DND-41 (cell line): ENCODE measurements around the gene CD34.

Experiments used
- ATAC-seq: fragments of 200-7000 bp; cut with Tn5 transposase; 3 replicates; pipeline ENCODE4 v1.9.1; 2021; ENCODE audit warnings: low read depth; ENCODE audit not compliant: insufficient read depth
- DNase-seq: peaks from one replicate; pipeline ENCODE4 v3.0.0-alpha.2; 2020
- H2AFZ ChIP-seq: 2 replicates; pipeline ENCODE4 v1.6.0; 2012; ENCODE audit warnings: low read depth, low read length
- H3K27ac ChIP-seq: 2 replicates; pipeline ENCODE4 v1.5.1; 2012; ENCODE audit warnings: low read length, inconsistent platforms
- H3K27me3 ChIP-seq: fragments of 200-600 bp; sonication (generic); 2 replicates; pipeline ENCODE4 v1.6.0; 2012; ENCODE audit warnings: low read length, mild to moderate bottlenecking, inconsistent platforms; ENCODE audit not compliant: insufficient read depth, poor library complexity
- H3K36me3 ChIP-seq: 2 replicates; pipeline ENCODE4 v1.5.1; 2012; ENCODE audit warnings: low read length, inconsistent platforms; ENCODE audit not compliant: insufficient read depth
- H3K4me1 ChIP-seq: 2 replicates; pipeline ENCODE4 v1.5.1; 2012; ENCODE audit warnings: mild to moderate bottlenecking, low read length; ENCODE audit not compliant: insufficient read depth
- H3K4me2 ChIP-seq: 2 replicates; pipeline ENCODE4 v1.6.0; 2012; ENCODE audit warnings: mild to moderate bottlenecking, moderate library complexity, low read length, inconsistent platforms; ENCODE audit not compliant: insufficient read depth
- H3K4me3 ChIP-seq, 2 experiments: fragments of 200-600 bp in 1 of 2; shearing (Covaris generic) in 1 of 2; 2 replicates each; pipeline ENCODE4 v1.5.1; 2012 to 2016; ENCODE audit warnings: inconsistent platforms in 2 of 2, low read length in 2 of 2, mild to moderate bottlenecking in 2 of 2, low read depth in 1 of 2, moderate library complexity in 1 of 2
- H3K79me2 ChIP-seq: 2 replicates; pipeline ENCODE4 v1.6.0; 2012; ENCODE audit warnings: low read length, inconsistent platforms; ENCODE audit not compliant: insufficient read depth
- H3K9ac ChIP-seq: 2 replicates; pipeline ENCODE4 v1.6.0; 2012; ENCODE audit warnings: low read depth, mild to moderate bottlenecking, inconsistent platforms, low read length, moderate library complexity
- H3K9me3 ChIP-seq: 2 replicates; pipeline ENCODE4 v1.5.1; 2012; ENCODE audit warnings: low read length, moderate library complexity, mild to moderate bottlenecking, inconsistent platforms; ENCODE audit not compliant: insufficient read depth, severe bottlenecking
- H4K20me1 ChIP-seq: 2 replicates; pipeline ENCODE4 v1.6.0; 2012; ENCODE audit warnings: low read length; ENCODE audit not compliant: insufficient read depth
- EZH2 ChIP-seq: IDR thresholded peaks from 3 replicates; pipeline ENCODE4 v1.6.1; 2012; ENCODE audit warnings: borderline replicate concordance, low read depth, mild to moderate bottlenecking, moderate library complexity, low read length, inconsistent platforms; ENCODE audit not compliant: severe bottlenecking
- TF ChIP-seq, protein P1 (sequence below): IDR thresholded peaks from 2 replicates; pipeline ENCODE4 v1.5.1; 2012; ENCODE audit warnings: borderline replicate concordance, low read length, moderate library complexity, mild to moderate bottlenecking; ENCODE audit not compliant: poor library complexity, severe bottlenecking; ENCODE audit errors: extremely low read depth

The CD34 gene

DNA sequence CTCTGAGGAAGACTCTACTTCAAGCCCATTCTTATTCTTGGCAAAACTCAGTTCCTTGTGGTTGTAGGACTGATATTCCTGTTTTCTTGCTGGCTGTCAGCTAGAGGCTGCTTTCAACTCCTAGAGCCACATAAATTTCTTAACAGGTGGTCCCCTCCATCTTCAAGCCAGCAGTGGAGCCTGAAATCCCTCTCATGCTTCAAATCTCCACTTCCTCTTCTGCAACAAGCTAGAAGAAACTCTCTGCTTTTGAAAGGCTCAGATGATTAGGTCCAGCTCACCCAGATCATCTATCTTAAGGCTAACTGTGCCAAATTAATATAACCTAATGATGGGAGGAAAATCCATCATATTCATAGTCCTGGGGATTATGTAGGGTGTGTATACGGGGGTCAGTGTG lies 43.2 kb upstream of the CD34 start:
- Histone ChIP-seq H3K4me2 (no peak overlapping the region), H3K79me2 (no peaks in the 10 kb centered on the region), H3K36me3 (no peaks in the 10 kb centered on the region), H3K27ac (no peak overlapping the region), H2AFZ (no peak overlapping the region), H3K9me3 (no peaks in the 10 kb centered on the region), H3K4me3 (no peak overlapping the region), H3K27me3 (peaks cover 22% of the 10 kb centered on the region), H3K9ac (no peak overlapping the region), H4K20me1 (no peaks in the 10 kb centered on the region), H3K4me1 (no peaks in the 10 kb centered on the region)
- ATAC-seq (no peak), DNase-seq (no peak)
- TF ChIP-seq, protein P1, sequence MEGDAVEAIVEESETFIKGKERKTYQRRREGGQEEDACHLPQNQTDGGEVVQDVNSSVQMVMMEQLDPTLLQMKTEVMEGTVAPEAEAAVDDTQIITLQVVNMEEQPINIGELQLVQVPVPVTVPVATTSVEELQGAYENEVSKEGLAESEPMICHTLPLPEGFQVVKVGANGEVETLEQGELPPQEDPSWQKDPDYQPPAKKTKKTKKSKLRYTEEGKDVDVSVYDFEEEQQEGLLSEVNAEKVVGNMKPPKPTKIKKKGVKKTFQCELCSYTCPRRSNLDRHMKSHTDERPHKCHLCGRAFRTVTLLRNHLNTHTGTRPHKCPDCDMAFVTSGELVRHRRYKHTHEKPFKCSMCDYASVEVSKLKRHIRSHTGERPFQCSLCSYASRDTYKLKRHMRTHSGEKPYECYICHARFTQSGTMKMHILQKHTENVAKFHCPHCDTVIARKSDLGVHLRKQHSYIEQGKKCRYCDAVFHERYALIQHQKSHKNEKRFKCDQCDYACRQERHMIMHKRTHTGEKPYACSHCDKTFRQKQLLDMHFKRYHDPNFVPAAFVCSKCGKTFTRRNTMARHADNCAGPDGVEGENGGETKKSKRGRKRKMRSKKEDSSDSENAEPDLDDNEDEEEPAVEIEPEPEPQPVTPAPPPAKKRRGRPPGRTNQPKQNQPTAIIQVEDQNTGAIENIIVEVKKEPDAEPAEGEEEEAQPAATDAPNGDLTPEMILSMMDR: no peak
- no peak for TF ChIP-seq EZH2

DNA sequence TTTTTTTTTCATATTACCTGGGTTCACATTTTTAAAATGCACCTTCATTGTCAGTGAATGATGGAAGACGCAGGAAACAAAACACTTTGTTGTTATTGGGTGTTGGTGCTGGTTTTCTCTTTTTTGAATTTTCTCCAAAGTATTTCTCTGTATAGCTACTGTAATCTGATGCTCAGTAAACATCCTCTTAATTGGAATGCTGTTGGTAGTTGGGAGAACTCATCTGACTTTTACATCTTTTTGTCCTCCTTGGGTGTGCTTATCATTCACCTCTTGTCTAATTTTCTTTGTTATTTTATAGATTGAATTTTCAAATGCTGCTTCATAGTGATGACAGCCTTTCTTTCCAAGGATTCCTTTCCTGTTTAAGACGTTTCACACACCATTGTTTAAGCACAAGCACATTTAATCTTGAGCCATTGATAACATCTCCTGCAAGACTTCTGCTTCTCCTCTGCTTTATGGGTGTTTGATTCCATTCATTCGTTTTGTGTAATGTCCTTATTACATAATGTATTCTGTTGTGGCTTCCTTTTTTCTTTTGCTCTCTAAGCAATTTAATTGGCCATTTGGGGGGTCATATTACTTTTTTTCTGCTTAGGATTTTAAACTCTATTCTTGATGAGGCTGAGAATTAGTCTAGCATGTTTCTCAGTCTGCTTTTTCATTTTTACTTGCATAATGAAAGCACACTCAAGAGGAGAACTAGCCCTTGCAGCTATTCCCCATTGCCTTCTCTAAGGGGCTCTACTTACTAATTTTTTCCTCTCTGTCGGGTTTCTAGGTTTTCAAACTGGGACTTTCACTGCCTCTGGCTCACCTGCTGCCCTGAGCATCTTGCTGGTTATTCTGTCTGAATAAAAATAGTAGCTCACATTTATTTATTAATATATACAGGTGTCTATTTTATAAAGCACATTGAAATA lies 42.0 kb upstream of the CD34 start:
- TF ChIP-seq, protein P1: no peak
- TF ChIP-seq EZH2: no peak

DNA sequence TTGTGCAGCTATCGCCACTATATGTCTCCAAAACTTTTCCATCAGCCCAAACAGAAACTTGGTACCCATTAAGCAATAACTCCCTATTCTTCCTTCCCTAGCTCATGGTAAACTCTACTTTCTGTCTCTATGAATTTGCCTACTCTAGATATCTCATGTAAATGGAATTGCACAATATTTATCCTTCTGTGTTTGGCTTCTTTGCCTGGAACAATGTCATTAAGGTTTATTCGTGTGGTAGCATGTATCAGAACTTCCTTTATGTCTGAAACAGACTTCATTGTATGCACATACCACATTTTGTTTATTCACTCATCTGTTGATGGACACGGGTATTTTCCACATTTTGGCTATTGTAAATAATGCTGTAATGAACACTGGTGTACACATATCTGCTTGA lies 40.7 kb upstream of the CD34 start:
- peaks cover 25% of the 10 kb centered on the region for H3K27me3 ChIP-seq
- H3K36me3 ChIP-seq: no peaks in the 10 kb centered on the region
- H4K20me1 ChIP-seq: no peaks in the 10 kb centered on the region
- TF ChIP-seq, protein P1: no peak
- TF ChIP-seq EZH2: no peak
- no peak overlapping the region for H3K27ac ChIP-seq
- no peak overlapping the region for H2AFZ ChIP-seq
- no peak overlapping the region for H3K9ac ChIP-seq
- no peak overlapping the region for H3K4me2 ChIP-seq
- no peaks in the 10 kb centered on the region for H3K4me1 ChIP-seq
- no peaks in the 10 kb centered on the region for H3K9me3 ChIP-seq
- no peaks in the 10 kb centered on the region for H3K79me2 ChIP-seq
- ATAC-seq (no peak), DNase-seq (no peak)
- no peak overlapping the region for H3K4me3 ChIP-seq

More for the DNA sequence above, 42.0 kb upstream of the CD34 start:
- Histone ChIP-seq H4K20me1 (no peaks in the 10 kb centered on the region), H3K4me3 (no peak overlapping the region), H2AFZ (no peak overlapping the region), H3K9me3 (no peaks in the 10 kb centered on the region), H3K27me3 (peaks cover 25% of the 10 kb centered on the region), H3K4me2 (no peak overlapping the region), H3K36me3 (no peaks in the 10 kb centered on the region), H3K79me2 (no peaks in the 10 kb centered on the region), H3K4me1 (no peaks in the 10 kb centered on the region), H3K9ac (no peak overlapping the region), H3K27ac (no peak overlapping the region)
- no peak for DNase-seq
- ATAC-seq: no peak
